ENCODE results near the gene MCC.
A peak's percentile ranks its signal among the peaks of the same experiment; 100 is the strongest.

Gene MCC

GRCh38 chr5:113295111-113295539 lies 193.1 kb downstream of the MCC start:
- no peak overlapping the region for H3K4ac ChIP-seq (ENCODE audit: low read depth, low read length)
- H3K9me3 ChIP-seq (ENCODE audit: insufficient read depth, low read depth, low read length), result no peaks in the 10 kb centered on the region
- WGBS (ENCODE audit: extremely low coverage, insufficient coverage, insufficient read length), result no CpG with 5 or more reads among the region's 8 CpGs
- no peak for DNase-seq
- H4K12ac ChIP-seq (ENCODE audit: low read depth, low read length), result no peak overlapping the region
- H4K8ac ChIP-seq (ENCODE audit: low read depth, low read length), result no peak overlapping the region
- H2BK120ac ChIP-seq (ENCODE audit: insufficient read depth, low read length, poor library complexity), result no peak overlapping the region
- peaks cover 7 to 10% of the 10 kb centered on the region in 2 experiments for H3K4me1 ChIP-seq (ENCODE audit: control insufficient read depth in 1 of 2, insufficient read depth in 2 of 2, low read length in 2 of 2)
- no peak overlapping the region for H3K9ac ChIP-seq (ENCODE audit: low read length)
- no peak overlapping the region for H3K14ac ChIP-seq (ENCODE audit: low read length)
- no peak overlapping the region for H3K4me3 ChIP-seq (ENCODE audit: low read depth, low read length)
- H3K18ac ChIP-seq (ENCODE audit: low read length), result no peak overlapping the region
- H4K91ac ChIP-seq (ENCODE audit: low read depth, low read length), result no peak overlapping the region
- H3K27ac ChIP-seq (ENCODE audit: low read depth, low read length), result no peak overlapping the region
- H3K36me3 ChIP-seq (ENCODE audit: control insufficient read depth in 1 of 2, insufficient read depth in 2 of 2, low read length in 2 of 2), result no peaks in the 10 kb centered on the region
- no peak overlapping the region for H3K23ac ChIP-seq (ENCODE audit: low read length)
- peaks cover 2% of the 10 kb centered on the region for H3K79me1 ChIP-seq (ENCODE audit: low read length)
- no peak overlapping the region for H2AK5ac ChIP-seq (ENCODE audit: low read length)
- no peak overlapping the region for H2BK5ac ChIP-seq (ENCODE audit: low read depth, low read length, poor library complexity)
- no peak overlapping the region for H2AFZ ChIP-seq (ENCODE audit: insufficient read depth, low read length, poor library complexity)
- H2BK12ac ChIP-seq (ENCODE audit: low read length), result no peak overlapping the region
- H3K4me2 ChIP-seq (ENCODE audit: low read length), result peak overlapping the region; percentile 97
- H3K79me2 ChIP-seq (ENCODE audit: control insufficient read depth, insufficient read depth, low read length, poor library complexity), result no peaks in the 10 kb centered on the region
- no peaks in the 10 kb centered on the region for H3K27me3 ChIP-seq (ENCODE audit: insufficient read depth, low read length)

- Histone ChIP-seq H3K9me3 (ENCODE audit: insufficient read depth, low read depth, low read length) (no peaks in the 10 kb centered on the region), H2BK12ac (ENCODE audit: low read length) (peak overlapping the region; percentile 73), H4K91ac (ENCODE audit: low read depth, low read length) (peak overlapping the region; percentile 65), H2AFZ (ENCODE audit: insufficient read depth, low read length, poor library complexity) (peak overlapping the region; percentile 74), H2BK120ac (ENCODE audit: insufficient read depth, low read length, poor library complexity) (peak overlapping the region; percentile 49), H3K27me3 (ENCODE audit: insufficient read depth, low read length) (no peaks in the 10 kb centered on the region), H3K4me3 (ENCODE audit: low read depth, low read length) (peak overlapping the region; percentile 76), H3K27ac (ENCODE audit: low read depth, low read length) (peak overlapping the region; percentile 11), H3K4ac (ENCODE audit: low read depth, low read length) (no peak overlapping the region), H3K4me1 (ENCODE audit: control insufficient read depth in 1 of 2, insufficient read depth in 2 of 2, low read length in 2 of 2) (peaks cover 7 to 10% of the 10 kb centered on the region in 2 experiments), H3K79me1 (ENCODE audit: low read length) (peaks cover 2% of the 10 kb centered on the region), H3K9ac (ENCODE audit: low read length) (peak overlapping the region; percentile 53), H2AK5ac (ENCODE audit: low read length) (no peak overlapping the region), H4K8ac (ENCODE audit: low read depth, low read length) (peak overlapping the region; percentile 62), H3K23ac (ENCODE audit: low read length) (no peak overlapping the region), H3K4me2 (ENCODE audit: low read length) (peak overlapping the region; percentile 97), H4K12ac (ENCODE audit: low read depth, low read length) (peak overlapping the region; percentile 35), H3K18ac (ENCODE audit: low read length) (peak overlapping the region; percentile 61), H2BK5ac (ENCODE audit: low read depth, low read length, poor library complexity) (no peak overlapping the region), H3K79me2 (ENCODE audit: control insufficient read depth, insufficient read depth, low read length, poor library complexity) (no peaks in the 10 kb centered on the region), H3K14ac (ENCODE audit: low read length) (peak overlapping the region; percentile 69), H3K36me3 (ENCODE audit: control insufficient read depth in 1 of 2, insufficient read depth in 2 of 2, low read length in 2 of 2) (no peaks in the 10 kb centered on the region)
- WGBS (ENCODE audit: extremely low coverage, insufficient coverage, insufficient read length), result no CpG with 5 or more reads among the region's 60 CpGs
- DNase-seq, result peak; percentile 42 to 62
Observed at GRCh38 chr5:113294311-113295110, 193.7 kb downstream of the MCC start.

- peak in 1 of 2 donors; percentile 25 for DNase-seq
- Histone ChIP-seq H3K4ac (ENCODE audit: low read depth, low read length) (no peak overlapping the region), H4K8ac (ENCODE audit: low read depth, low read length) (no peak overlapping the region), H3K79me1 (ENCODE audit: low read length) (peaks cover 2% of the 10 kb centered on the region), H3K79me2 (ENCODE audit: control insufficient read depth, insufficient read depth, low read length, poor library complexity) (no peaks in the 10 kb centered on the region), H3K14ac (ENCODE audit: low read length) (no peak overlapping the region), H3K9ac (ENCODE audit: low read length) (peak overlapping the region; percentile 53), H2BK5ac (ENCODE audit: low read depth, low read length, poor library complexity) (no peak overlapping the region), H2AFZ (ENCODE audit: insufficient read depth, low read length, poor library complexity) (peak overlapping the region; percentile 74), H2BK120ac (ENCODE audit: insufficient read depth, low read length, poor library complexity) (no peak overlapping the region), H3K9me3 (ENCODE audit: insufficient read depth, low read depth, low read length) (no peaks in the 10 kb centered on the region), H3K4me3 (ENCODE audit: low read depth, low read length) (peak overlapping the region; percentile 76), H3K18ac (ENCODE audit: low read length) (no peak overlapping the region), H3K36me3 (ENCODE audit: control insufficient read depth in 1 of 2, insufficient read depth in 2 of 2, low read length in 2 of 2) (no peaks in the 10 kb centered on the region), H2AK5ac (ENCODE audit: low read length) (no peak overlapping the region), H3K23ac (ENCODE audit: low read length) (no peak overlapping the region), H3K4me2 (ENCODE audit: low read length) (peak overlapping the region; percentile 97), H4K91ac (ENCODE audit: low read depth, low read length) (peak overlapping the region; percentile 31), H2BK12ac (ENCODE audit: low read length) (no peak overlapping the region), H3K27ac (ENCODE audit: low read depth, low read length) (no peak overlapping the region), H3K27me3 (ENCODE audit: insufficient read depth, low read length) (no peaks in the 10 kb centered on the region), H3K4me1 (ENCODE audit: control insufficient read depth in 1 of 2, insufficient read depth in 2 of 2, low read length in 2 of 2) (peaks cover 7 to 10% of the 10 kb centered on the region in 2 experiments), H4K12ac (ENCODE audit: low read depth, low read length) (no peak overlapping the region)
- no CpG with 5 or more reads among the region's 11 CpGs for WGBS (ENCODE audit: extremely low coverage, insufficient coverage, insufficient read length)
Observed at GRCh38 chr5:113293975-113294310, 194.3 kb downstream of the MCC start.

GRCh38 chr5:113293068-113293974 lies 194.9 kb downstream of the MCC start:
- no peak overlapping the region for H3K4ac ChIP-seq (ENCODE audit: low read depth, low read length)
- H3K9ac ChIP-seq (ENCODE audit: low read length), result no peak overlapping the region
- H2AFZ ChIP-seq (ENCODE audit: insufficient read depth, low read length, poor library complexity), result no peak overlapping the region
- no peak overlapping the region for H2AK5ac ChIP-seq (ENCODE audit: low read length)
- H3K9me3 ChIP-seq (ENCODE audit: insufficient read depth, low read depth, low read length), result no peaks in the 10 kb centered on the region
- H3K27ac ChIP-seq (ENCODE audit: low read depth, low read length), result no peak overlapping the region
- no peak overlapping the region for H3K23ac ChIP-seq (ENCODE audit: low read length)
- WGBS (ENCODE audit: extremely low coverage, insufficient coverage, insufficient read length), result no CpG with 5 or more reads among the region's 23 CpGs
- DNase-seq, result no peak
- H2BK5ac ChIP-seq (ENCODE audit: low read depth, low read length, poor library complexity), result no peak overlapping the region
- peak overlapping the region; percentile 97 for H3K4me2 ChIP-seq (ENCODE audit: low read length)
- peaks cover 2% of the 10 kb centered on the region for H3K79me1 ChIP-seq (ENCODE audit: low read length)
- H4K8ac ChIP-seq (ENCODE audit: low read depth, low read length), result no peak overlapping the region
- no peaks in the 10 kb centered on the region for H3K27me3 ChIP-seq (ENCODE audit: insufficient read depth, low read length)
- no peak overlapping the region for H2BK120ac ChIP-seq (ENCODE audit: insufficient read depth, low read length, poor library complexity)
- H3K18ac ChIP-seq (ENCODE audit: low read length), result no peak overlapping the region
- H3K4me3 ChIP-seq (ENCODE audit: low read depth, low read length), result peak overlapping the region; percentile 18
- H3K4me1 ChIP-seq (ENCODE audit: control insufficient read depth in 1 of 2, insufficient read depth in 2 of 2, low read length in 2 of 2), result peaks cover 7 to 10% of the 10 kb centered on the region in 2 experiments
- H3K79me2 ChIP-seq (ENCODE audit: control insufficient read depth, insufficient read depth, low read length, poor library complexity), result no peaks in the 10 kb centered on the region
- H3K36me3 ChIP-seq (ENCODE audit: control insufficient read depth in 1 of 2, insufficient read depth in 2 of 2, low read length in 2 of 2), result no peaks in the 10 kb centered on the region
- H3K14ac ChIP-seq (ENCODE audit: low read length), result no peak overlapping the region
- no peak overlapping the region for H2BK12ac ChIP-seq (ENCODE audit: low read length)
- H4K12ac ChIP-seq (ENCODE audit: low read depth, low read length), result no peak overlapping the region
- H4K91ac ChIP-seq (ENCODE audit: low read depth, low read length), result peak overlapping the region; percentile 4
